K562 (cell line): Measurements from ENCODE around the gene SOHLH1. TPM values are rescaled to one million over a fixed set of nuclear protein-coding genes. Genes with fewer than 3 reads are reported as not detected.

ENCODE experiments used
- ATAC-seq: fragments of 200-7000 bp; cut with Tn5 transposase; 3 replicates; pipeline ENCODE4 v1.9.1; 2020; ENCODE audit warnings: moderate library complexity
- BruUV-seq: library from RNA; stranded (reverse); fragments of 400-500 nt; replicated peaks from 2 replicates; lab custom pipeline; 2021; lab: Mats Ljungman, UMichigan
- CTCF ChIA-PET: fragments of 300-600 bp; formaldehyde crosslinking; extraction: SDS; loops from one replicate; lab custom pipeline; 2021; ENCODE audit warnings: low intra/inter-chr PET ratio; lab: Yijun Ruan, JAX
- POLR2A ChIA-PET: fragments of 300-600, 350-650 bp; sonication (Branson Sonifier 250); formaldehyde crosslinking; extraction: SDS; loops from one replicate; lab custom pipeline; 2021; ENCODE audit warnings: antibody characterized with exemption, inconsistent platforms; lab: Yijun Ruan, JAX
- DNase-seq, 4 experiments: peaks; one replicate each; pipeline versions ENCODE4 v3.0.0 to v3.0.0-alpha.2; 2011 to 2018; ENCODE audit warnings: low spot score in 3 of 4, mixed read lengths in 3 of 4; ENCODE audit errors: extremely low read depth in 1 of 4
- FAIRE-seq: peaks from 2 replicates; lab custom pipeline; 2011; peaks lifted over from hg19 to GRCh38; lab: Jason Lieb, UNC
- H2AFZ ChIP-seq: 2 replicates; pipeline ENCODE4 v1.6.0; 2011; ENCODE audit warnings: low read depth, low read length, control low read depth, inconsistent platforms
- H3K27ac ChIP-seq: fragments of 200-600 bp; 3 replicates; pipeline ENCODE4 v1.8.0; 2011; ENCODE audit warnings: low read depth, mild to moderate bottlenecking, control low read depth, inconsistent platforms, low read length, moderate library complexity, mixed read lengths; ENCODE audit errors: extremely low read depth
- H3K27me3 ChIP-seq, 2 experiments: fragments of 300-600 bp in 1 of 2; 2 replicates in 1 of 2; 3 replicates in 1 of 2; pipeline versions ENCODE4 v1.6.0 to v1.8.0; 2011; ENCODE audit warnings: inconsistent platforms in 2 of 2, low read length in 2 of 2, mild to moderate bottlenecking in 1 of 2, mixed read lengths in 1 of 2, moderate library complexity in 1 of 2; ENCODE audit not compliant: control insufficient read depth in 2 of 2, insufficient read depth in 2 of 2
- H3K36me3 ChIP-seq: fragments of 300-600 bp; 3 replicates; pipeline ENCODE4 v1.8.0; 2011; ENCODE audit warnings: mild to moderate bottlenecking, low read length, inconsistent platforms; ENCODE audit not compliant: control insufficient read depth, insufficient read depth
- H3K4me1 ChIP-seq, 2 experiments: fragments of 200-600 bp in 1 of 2; replicated peaks in 1 of 2; 2 replicates in 1 of 2; 3 replicates in 1 of 2; pipeline versions ENCODE4 v1.5.1 to v1.8.0; 2011; ENCODE audit warnings: inconsistent platforms in 2 of 2, low read length in 2 of 2, mild to moderate bottlenecking in 1 of 2, mixed read lengths in 1 of 2, moderate library complexity in 1 of 2; ENCODE audit not compliant: control insufficient read depth in 2 of 2, insufficient read depth in 2 of 2
- H3K4me2 ChIP-seq: 2 replicates; pipeline ENCODE4 v1.6.1; 2011; ENCODE audit warnings: low read length, control low read depth, inconsistent platforms, mixed read lengths; ENCODE audit not compliant: insufficient read depth
- H3K4me3 ChIP-seq: fragments of 200-600 bp; sonication (generic), shearing (Covaris generic); 2 replicates; pipeline ENCODE4 v1.5.1; 2016; ENCODE audit warnings: control low read depth, inconsistent platforms
- H3K79me2 ChIP-seq: fragments of 200-600 bp; 3 replicates; pipeline ENCODE4 v1.8.0; 2011; ENCODE audit warnings: low read length, inconsistent platforms; ENCODE audit not compliant: control insufficient read depth, insufficient read depth
- H3K9ac ChIP-seq, 2 experiments: 2 replicates each; pipeline versions ENCODE4 v1.6.0 to v1.6.1; 2011; ENCODE audit warnings: low read depth in 2 of 2, low read length in 2 of 2, control low read depth in 1 of 2, inconsistent platforms in 1 of 2, mild to moderate bottlenecking in 1 of 2, mixed read lengths in 1 of 2; ENCODE audit not compliant: insufficient read depth in 1 of 2
- H3K9me1 ChIP-seq: one replicate; pipeline ENCODE4 v1.6.0; 2011; ENCODE audit warnings: inconsistent platforms, mild to moderate bottlenecking, low read length, moderate library complexity; ENCODE audit not compliant: control insufficient read depth, insufficient read depth
- H3K9me3 ChIP-seq: replicated peaks from 2 replicates; pipeline ENCODE4 v1.5.1; 2011; ENCODE audit warnings: low read depth, low read length, inconsistent platforms; ENCODE audit not compliant: control insufficient read depth, insufficient read depth
- H4K20me1 ChIP-seq: replicated peaks from 2 replicates; pipeline ENCODE4 v1.6.1; 2011; ENCODE audit warnings: low read length, inconsistent platforms, mixed read lengths; ENCODE audit not compliant: control insufficient read depth, insufficient read depth
- ARID4B ChIP-seq: sonication (generic); formaldehyde crosslinking; IDR thresholded peaks from 2 replicates; pipeline ENCODE4 v1.8.0; 2022; ENCODE audit warnings: mild to moderate bottlenecking, missing genetic modification reagents
- ESRRA ChIP-seq: fragments of 450-650 bp; IDR thresholded peaks from 2 replicates; pipeline ENCODE4 v1.6.1; 2014; ENCODE audit warnings: low read depth, mild to moderate bottlenecking, moderate library complexity, borderline replicate concordance
- KAT8 ChIP-seq: fragments of 450-650 bp; IDR thresholded peaks from 2 replicates; pipeline ENCODE4 v1.6.1; 2016; ENCODE audit warnings: low read depth, mild to moderate bottlenecking
- KLF6 ChIP-seq: fragments of 250-450 bp; sonication (Bioruptor Pico); IDR thresholded peaks from 2 replicates; pipeline ENCODE4 v1.4.0; 2020; ENCODE audit warnings: mild to moderate bottlenecking, moderate library complexity, borderline replicate concordance
- POLR3A ChIP-seq: IDR thresholded peaks from 2 replicates; pipeline ENCODE4 v1.6.1; 2011; ENCODE audit warnings: borderline replicate concordance, mild to moderate bottlenecking, moderate library complexity; ENCODE audit not compliant: insufficient read length, insufficient read depth; ENCODE audit errors: extremely low read depth
- ZBTB12 ChIP-seq: fragments of 250-450 bp; sonication (Bioruptor Pico); IDR thresholded peaks from 2 replicates; pipeline ENCODE4 v1.4.0; 2020
- ZBTB49 ChIP-seq: sonication (generic); formaldehyde crosslinking; IDR thresholded peaks from 2 replicates; pipeline ENCODE4 v1.8.0; 2022; ENCODE audit warnings: missing genetic modification reagents, mild to moderate bottlenecking, borderline replicate concordance
- ZFP36 ChIP-seq: fragments of 150-350 bp; IDR thresholded peaks from 2 replicates; pipeline ENCODE4 v1.6.1; 2018; ENCODE audit warnings: low read length, low read depth; ENCODE audit not compliant: partially characterized antibody
- WGBS: fragments of 100-300 bp; shearing (Covaris generic); methylation state at CpG from one replicate; pipeline ENCODE4 v1.1.6; 2016; ENCODE audit warnings: low coverage, mixed read lengths; ENCODE audit not compliant: insufficient coverage; ENCODE audit errors: missing lambda C conversion rate; 5-methylcytosine and 5-hydroxymethylcytosine counted together
- in situ Hi-C: fragments of 300-500 bp; cut with MboI; formaldehyde crosslinking; loops from 4 replicates; pipeline ENCODE4 v1.15.0; 2018; ENCODE audit warnings: inconsistent platforms, mixed read lengths
- intact Hi-C: fragments of 100-400 bp; cut with micrococcal nuclease; formaldehyde crosslinking; loops from 2 replicates; pipeline ENCODE4 v1.14.2; 2022
- polyA plus RNA-seq, 8 experiments: library from polyadenylated mRNA; depleted of rRNA in 4 of 8; stranded (reverse) in 5 of 8; unstranded in 3 of 8; fragments of >200 nt; fragmentation: Nextera tagmentation in 2 of 8; fragmentation: Illumina TruSeq in 1 of 8; extraction: Ambion mirVana in 2 of 8; extraction: Trizol in 1 of 8; gene quantifications; 2 replicates each; pipeline versions ENCODE4 v1.2.1 to v1.2.3, GENCODE V29; 2011 to 2014; ENCODE audit warnings: inconsistent platforms in 1 of 8, missing spikeins in 1 of 8
- total RNA-seq, 7 experiments: library from RNA; depleted of rRNA in 6 of 7; stranded (reverse); fragments of >200 nt in 6 of 7; fragmentation: Illumina TruSeq in 2 of 7; extraction: Trizol in 2 of 7; gene quantifications; 2 replicates each; pipeline versions ENCODE4 v1.2.1 to v1.2.3, GENCODE V29; 2011 to 2021; ENCODE audit warnings: low replicate concordance in 1 of 7

SOHLH1 gene
- total and polyA plus RNA-seq, 9 of the 15 experiments (the other 6 are each of a cell fraction or from before 2014, with no cell fraction given), result 0.17 to 0.41 (median 0.29) TPM; not detected in 6

- CTCF ChIA-PET, result no interaction called here
- no peaks in the 10 kb centered on the region; the same call in 1 of the 2 replicates for H4K20me1 ChIP-seq
- no TSS peak for BruUV-seq
- ATAC-seq, result no peak
- no peak overlapping the region for H3K9ac ChIP-seq
- in situ Hi-C loops, result no loop called here
- H3K4me3 ChIP-seq, result no peak overlapping the region
- H2AFZ ChIP-seq, result no peak overlapping the region
- intact Hi-C loops, result no loop called here
- WGBS, result 2% methylated on average over 31 of the region's 33 CpGs
- POLR2A ChIA-PET, result interaction anchor here (0.6 kb wide), 1 partner anchor 368 kb away, joined by 3 read pairs; no protein-coding TSS in a partner anchor
- H3K27me3 ChIP-seq, result peaks cover 18 to 84% of the 10 kb centered on the region in 2 experiments; a peak in 4 of 5 replicates
- H3K9me3 ChIP-seq, result no peaks in the 10 kb centered on the region
- no peaks in the 10 kb centered on the region for H3K79me2 ChIP-seq
- no peak overlapping the region for H3K27ac ChIP-seq
- TF ChIP-seq ZBTB12 (CRISPR knock-in tag) (no peak), POLR3A (no peak), ZBTB49 (no peak), ZFP36 (no peak), KAT8 (no peak), ESRRA (no peak), KLF6 (no peak), ARID4B (CRISPR knock-in tag) (no peak)
- TF ChIP-seq, all 486 proteins: peak for 0
- Histone ChIP-seq H3K9me1 (no peaks in the 10 kb centered on the region), H3K4me1 (peaks cover 0 to 45% of the 10 kb centered on the region in 2 experiments; a peak in 1 of 5 replicates), H3K4me2 (no peak overlapping the region), H3K36me3 (no peaks in the 10 kb centered on the region)
- no peak for FAIRE-seq
- DNase-seq, result no peak
These were observed 45.2 kb upstream of the SOHLH1 start for GRCh38 chr9:135744333-135745070.
